Muscle layer of duodenum (tissue), 2 donors: ENCODE data around the gene CFAP46.

ENCODE experiments used
- H3K27ac ChIP-seq: one replicate; pipeline ENCODE4 v1.7.0; 2013; ENCODE audit warnings: mild to moderate bottlenecking, low read length
- H3K27me3 ChIP-seq: one replicate; pipeline ENCODE4 v1.7.0; 2013; ENCODE audit warnings: low read depth, mild to moderate bottlenecking, control low read depth, low read length
- H3K36me3 ChIP-seq, 2 donors: one replicate each; pipeline ENCODE4 v1.7.0; 2013; ENCODE audit warnings: low read length in 2 of 2, control low read depth in 1 of 2, mild to moderate bottlenecking in 1 of 2; ENCODE audit not compliant: insufficient read depth in 2 of 2, control insufficient read depth in 1 of 2
- H3K4me1 ChIP-seq, 2 donors: one replicate each; pipeline ENCODE4 v1.7.0; 2013; ENCODE audit warnings: low read length in 2 of 2, mild to moderate bottlenecking in 2 of 2, control low read depth in 1 of 2, moderate library complexity in 1 of 2; ENCODE audit not compliant: insufficient read depth in 2 of 2, control insufficient read depth in 1 of 2
- H3K4me3 ChIP-seq, 2 donors: one replicate each; pipeline ENCODE4 v1.7.0; 2013; ENCODE audit warnings: low read length in 2 of 2, low read depth in 1 of 2, mild to moderate bottlenecking in 1 of 2
- H3K9me3 ChIP-seq, 2 donors: one replicate each; pipeline ENCODE4 v1.7.0; 2013; ENCODE audit warnings: low read length in 2 of 2, control low read depth in 1 of 2, mild to moderate bottlenecking in 1 of 2; ENCODE audit not compliant: control insufficient read depth in 1 of 2
- donor health status: healthy.

CFAP46 gene

DNA sequence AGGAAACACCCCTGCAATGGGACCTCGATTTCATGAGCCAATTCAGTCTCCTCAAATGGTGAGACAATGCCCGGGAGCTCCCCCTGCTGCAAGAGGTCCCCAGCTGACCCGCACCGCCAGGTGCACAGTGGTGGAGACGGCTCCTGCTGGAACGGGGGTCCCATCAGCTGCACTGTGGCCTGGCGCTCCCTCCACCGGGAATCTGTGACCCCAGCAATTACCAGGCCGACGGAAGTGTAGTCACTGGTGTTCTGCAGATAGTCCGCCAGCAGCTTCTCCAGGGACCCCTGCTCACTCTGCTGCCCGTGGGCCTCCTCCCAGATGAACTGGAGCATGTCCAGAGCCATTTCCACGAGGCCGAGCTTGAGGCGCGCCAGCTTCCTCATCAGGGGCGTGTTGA lies 91.5 kb downstream of the CFAP46 start:
- H3K4me3 ChIP-seq = no peak overlapping the region
- peaks cover 0 to 2% of the 10 kb centered on the region in 2 donors for H3K9me3 ChIP-seq
- H3K4me1 ChIP-seq = peaks cover 0 to 9% of the 10 kb centered on the region in 2 donors
- H3K36me3 ChIP-seq = no peaks in the 10 kb centered on the region
- H3K27me3 ChIP-seq = peaks cover 6% of the 10 kb centered on the region
- H3K27ac ChIP-seq = no peak overlapping the region

DNA sequence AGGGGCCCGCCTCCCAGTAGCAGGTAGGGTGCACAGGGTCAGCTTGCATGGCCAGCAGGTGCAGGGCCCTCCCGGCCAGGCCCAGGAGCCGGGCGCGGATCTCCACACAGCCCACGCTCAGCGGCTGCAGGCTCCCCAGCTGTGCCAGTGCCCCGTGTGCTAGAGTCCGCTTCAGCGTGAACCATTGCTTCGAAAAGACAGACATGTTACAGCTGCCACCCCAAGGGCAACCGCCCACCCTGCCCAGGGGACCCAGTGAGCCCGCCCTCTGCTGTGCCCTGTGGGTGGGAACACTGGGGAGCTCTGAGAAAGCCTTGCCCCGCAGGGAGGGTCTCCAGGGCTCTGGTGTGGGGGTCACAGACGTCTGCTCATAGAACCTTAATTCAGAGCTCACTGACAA lies 92.1 kb downstream of the CFAP46 start:
- H3K4me1 ChIP-seq = peaks cover 0 to 9% of the 10 kb centered on the region in 2 donors
- H3K36me3 ChIP-seq = no peaks in the 10 kb centered on the region
- no peaks in the 10 kb centered on the region for H3K9me3 ChIP-seq
- H3K27me3 ChIP-seq = peaks cover 6% of the 10 kb centered on the region
- no peak overlapping the region for H3K27ac ChIP-seq
- H3K4me3 ChIP-seq = no peak overlapping the region

DNA sequence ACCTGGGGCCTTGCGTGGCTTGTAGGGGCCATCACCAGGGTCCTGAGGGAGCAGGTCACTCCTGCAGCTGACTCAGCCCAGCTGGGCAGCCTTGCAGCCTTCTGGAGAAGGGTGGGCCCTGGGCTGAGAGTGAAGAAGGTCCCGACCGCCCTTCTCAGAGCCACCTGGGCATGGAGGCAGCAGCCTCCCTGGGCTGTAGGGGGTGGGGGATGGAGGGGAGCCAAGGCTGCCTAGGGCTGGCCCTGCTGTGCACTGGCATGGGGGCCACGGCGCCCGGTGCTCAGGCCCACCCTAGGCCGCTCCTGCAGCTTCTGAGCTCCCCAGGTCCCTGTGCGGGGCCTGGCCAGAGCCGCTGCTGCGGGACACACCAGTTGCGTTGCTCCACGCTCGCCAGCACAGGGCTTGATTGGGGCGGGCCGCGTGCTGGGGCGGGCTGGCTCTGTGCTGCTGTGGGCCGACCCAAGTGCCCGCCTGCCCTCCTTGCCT lies 92.8 kb downstream of the CFAP46 start:
- H3K27me3 ChIP-seq = peaks cover 6% of the 10 kb centered on the region
- H3K27ac ChIP-seq = no peak overlapping the region
- no peaks in the 10 kb centered on the region for H3K9me3 ChIP-seq
- no peak overlapping the region for H3K4me3 ChIP-seq
- peaks cover 0 to 9% of the 10 kb centered on the region in 2 donors for H3K4me1 ChIP-seq
- no peaks in the 10 kb centered on the region for H3K36me3 ChIP-seq

DNA sequence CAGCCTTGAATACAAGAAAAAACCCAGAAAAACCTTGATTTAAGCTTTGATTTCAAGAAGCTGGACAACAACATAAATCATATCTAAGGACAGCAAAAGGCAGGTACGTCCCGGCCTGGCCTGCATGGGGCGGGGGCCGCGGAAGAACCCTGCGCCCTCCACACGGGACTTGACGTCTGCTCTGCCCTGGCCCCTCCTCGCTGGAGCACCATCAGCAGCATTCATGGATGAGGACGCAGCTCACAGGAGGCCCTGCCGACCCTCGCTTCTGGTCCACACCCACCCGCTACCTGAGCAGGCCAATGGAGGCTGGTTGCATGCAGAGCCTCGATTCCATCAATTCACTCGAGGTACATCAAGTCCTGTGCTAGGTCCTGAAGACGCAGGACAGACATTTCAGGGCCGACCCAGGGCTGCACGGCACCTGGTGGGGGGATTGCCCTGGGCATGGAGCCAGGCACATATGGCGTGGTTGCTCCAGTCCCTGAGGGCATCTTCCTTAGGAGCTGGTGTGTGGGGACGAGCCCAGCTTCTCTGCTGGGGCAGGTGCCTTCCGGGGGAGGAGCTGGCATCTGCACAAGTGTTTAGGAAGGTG lies 93.3 kb downstream of the CFAP46 start:
- no peak overlapping the region for H3K27ac ChIP-seq
- peaks cover 0 to 9% of the 10 kb centered on the region in 2 donors for H3K4me1 ChIP-seq
- no peaks in the 10 kb centered on the region for H3K36me3 ChIP-seq
- no peaks in the 10 kb centered on the region for H3K9me3 ChIP-seq
- H3K27me3 ChIP-seq = peaks cover 6% of the 10 kb centered on the region
- no peak overlapping the region for H3K4me3 ChIP-seq

- Histone ChIP-seq H3K27ac (no peak overlapping the region), H3K9me3 (peaks cover 0 to under 1% of the 10 kb centered on the region in 2 donors), H3K4me1 (peaks cover 0 to 9% of the 10 kb centered on the region in 2 donors), H3K4me3 (peak overlapping the region in 1 of 2 donors; percentile 26), H3K36me3 (no peaks in the 10 kb centered on the region), H3K27me3 (peaks cover 6% of the 10 kb centered on the region)
Observed at GRCh38 chr10:132848291-132848701, 94.1 kb downstream of the CFAP46 start.

DNA sequence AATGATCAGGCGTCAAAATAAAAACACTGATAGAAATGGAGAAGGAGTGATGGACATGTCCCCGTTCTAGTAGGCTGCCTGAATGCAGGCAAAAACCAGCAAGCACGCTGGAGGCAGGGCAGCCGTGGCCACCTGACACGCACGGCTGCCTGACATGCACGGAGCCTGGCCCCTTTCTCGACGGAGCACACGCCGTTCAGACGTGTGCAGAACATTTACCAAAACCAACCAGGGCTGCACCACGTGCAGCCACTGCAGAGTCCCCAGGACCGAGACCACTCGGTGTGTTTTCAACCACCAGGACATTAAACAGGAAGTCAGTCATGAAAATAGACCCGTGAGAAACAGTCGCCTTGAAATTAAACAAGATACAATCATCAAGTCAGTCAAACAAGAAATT lies 94.5 kb downstream of the CFAP46 start:
- Histone ChIP-seq H3K36me3 (no peaks in the 10 kb centered on the region), H3K27me3 (peaks cover 6% of the 10 kb centered on the region), H3K27ac (no peak overlapping the region), H3K4me1 (peaks cover 0 to 9% of the 10 kb centered on the region in 2 donors), H3K9me3 (peaks cover 0 to 5% of the 10 kb centered on the region in 2 donors), H3K4me3 (peak overlapping the region in 1 of 2 donors; percentile 26)

DNA sequence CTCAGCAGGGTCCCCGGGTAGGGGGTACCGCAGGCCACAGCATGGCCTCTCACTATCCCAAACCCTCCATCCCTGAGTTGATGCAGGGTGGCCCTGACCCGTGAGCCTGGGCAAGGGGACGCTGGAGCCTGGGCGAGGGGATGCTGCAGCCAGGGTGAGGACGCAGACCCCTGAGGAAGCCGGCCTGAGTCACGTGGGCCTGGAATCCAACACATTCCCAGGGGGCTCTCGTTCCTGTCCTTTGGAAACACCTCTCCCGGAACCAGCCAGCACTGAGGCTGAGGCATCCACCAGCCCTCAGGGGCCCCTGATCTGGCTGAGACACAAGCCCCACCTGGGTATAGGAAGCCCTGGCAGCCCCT lies 95.0 kb downstream of the CFAP46 start:
- Histone ChIP-seq H3K27ac (no peak overlapping the region), H3K36me3 (no peaks in the 10 kb centered on the region), H3K9me3 (peaks cover 2 to 10% of the 10 kb centered on the region in 2 donors), H3K27me3 (peaks cover 6% of the 10 kb centered on the region), H3K4me3 (no peak overlapping the region), H3K4me1 (peaks cover 0 to 9% of the 10 kb centered on the region in 2 donors)

DNA sequence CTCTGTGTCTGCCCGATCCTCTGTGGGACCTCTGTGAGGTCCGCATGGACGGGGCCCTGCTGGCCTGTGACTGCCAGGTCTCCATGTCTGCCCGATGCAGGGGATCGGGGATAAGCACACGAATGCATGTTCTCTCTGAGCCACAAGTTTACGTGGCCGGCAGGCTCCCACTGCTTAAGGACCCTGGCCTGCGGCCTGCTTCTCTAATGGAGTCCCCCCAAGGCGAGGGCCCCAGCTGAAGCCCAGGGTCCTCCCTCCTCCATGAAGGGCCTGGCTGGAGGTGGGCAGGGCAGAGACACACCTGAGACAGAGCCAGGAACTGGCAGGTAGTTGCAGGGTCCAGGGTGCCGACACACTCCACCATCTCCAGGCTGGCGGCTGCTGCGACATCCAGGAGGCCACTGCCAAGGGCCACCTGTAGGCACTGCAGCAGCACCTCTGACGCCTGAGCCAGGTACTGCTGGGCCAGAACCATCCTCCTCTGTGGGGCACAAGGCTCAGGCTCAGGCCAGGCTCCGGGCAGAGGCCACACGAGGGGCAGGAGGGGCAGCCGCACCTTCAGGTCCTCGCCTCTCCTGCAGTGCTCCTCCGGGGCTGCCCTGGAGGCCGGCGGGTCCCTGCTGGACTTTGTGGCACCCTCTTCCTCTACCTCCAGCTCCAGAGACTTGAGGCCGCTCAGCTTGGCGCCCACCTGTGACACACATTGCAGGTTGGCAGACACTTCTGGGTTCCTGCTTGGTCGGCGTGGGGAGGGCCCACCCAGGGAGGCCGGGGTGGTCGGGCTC lies 95.5 kb downstream of the CFAP46 start:
- H3K36me3 ChIP-seq = no peaks in the 10 kb centered on the region
- H3K27me3 ChIP-seq = peaks cover 6% of the 10 kb centered on the region
- peaks cover 0 to 9% of the 10 kb centered on the region in 2 donors for H3K4me1 ChIP-seq
- peaks cover 8 to 15% of the 10 kb centered on the region in 2 donors for H3K9me3 ChIP-seq
- no peak overlapping the region for H3K4me3 ChIP-seq
- no peak overlapping the region for H3K27ac ChIP-seq

GRCh38 chr10:132845780-132846595 lies 96.4 kb downstream of the CFAP46 start:
- Histone ChIP-seq H3K4me3 (no peak overlapping the region), H3K4me1 (peaks cover 0 to 9% of the 10 kb centered on the region in 2 donors), H3K27me3 (peaks cover 6% of the 10 kb centered on the region), H3K36me3 (no peaks in the 10 kb centered on the region), H3K9me3 (peaks cover 9 to 19% of the 10 kb centered on the region in 2 donors), H3K27ac (no peak overlapping the region)

- H3K27ac ChIP-seq = no peak overlapping the region
- H3K9me3 ChIP-seq = peaks cover 9 to 19% of the 10 kb centered on the region in 2 donors
- H3K36me3 ChIP-seq = no peaks in the 10 kb centered on the region
- H3K27me3 ChIP-seq = peaks cover 6% of the 10 kb centered on the region
- peaks cover 0 to 9% of the 10 kb centered on the region in 2 donors for H3K4me1 ChIP-seq
- no peak overlapping the region for H3K4me3 ChIP-seq
Observed at GRCh38 chr10:132845041-132845551, 97.3 kb downstream of the CFAP46 start.
